ENCODE measurements around the gene KRT79. TPM values are rescaled to one million over a fixed set of nuclear protein-coding genes. Genes with fewer than 3 reads are reported as not detected.

The KRT79 gene
- total and polyA plus RNA-seq, 8 donors, result 0.15 TPM; not detected in 7

- no peak for DNase-seq
- Histone ChIP-seq H3K4me1 (peaks cover 0 to 10% (median 0%) of the 10 kb centered on the region in 4 donors), H3K36me3 (no peaks in the 10 kb centered on the region), H3K27me3 (peaks cover 0 to 23% (median 5%) of the 10 kb centered on the region in 3 donors), H3K4me3 (no peak overlapping the region), H3K9me3 (no peaks in the 10 kb centered on the region), H3K27ac (no peak overlapping the region)
- WGBS, 5 donors, result 80 to 93% (median 89%) methylated on average over 9 to 15 of the region's 15 CpGs
- TF ChIP-seq CTCF (IDR thresholded peaks at IDR 0.05), result no peak
- no peak for TF ChIP-seq EP300 (IDR thresholded peaks at IDR 0.05)
- TF ChIP-seq POLR2AphosphoS5 (IDR thresholded peaks at IDR 0.05), result no peak
- no peak for TF ChIP-seq POLR2A (IDR thresholded peaks at IDR 0.05)
- intact Hi-C loops (cut with DNase I; ENCODE audit: low total_unique reads), result no loop called here
Observed at GRCh38 chr12:52823761-52824450, 10.2 kb downstream of the KRT79 start.

- H3K4me1 ChIP-seq, result peaks cover 0 to 10% (median 0%) of the 10 kb centered on the region in 4 donors
- 72 to 78% (median 76%) methylated on average over 12 to 16 of the region's 16 CpGs for WGBS, 5 donors
- intact Hi-C loops (cut with DNase I; ENCODE audit: low total_unique reads), result no loop called here
- no peak for DNase-seq
- no peaks in the 10 kb centered on the region for H3K36me3 ChIP-seq
- TF ChIP-seq POLR2AphosphoS5 (IDR thresholded peaks at IDR 0.05) (no peak), CTCF (IDR thresholded peaks at IDR 0.05) (no peak), EP300 (IDR thresholded peaks at IDR 0.05) (no peak), POLR2A (IDR thresholded peaks at IDR 0.05) (no peak)
- H3K27ac ChIP-seq, result no peak overlapping the region
- peaks cover 0 to 31% (median 8%) of the 10 kb centered on the region in 3 donors for H3K27me3 ChIP-seq
- H3K9me3 ChIP-seq, result no peaks in the 10 kb centered on the region
- H3K4me3 ChIP-seq, result no peak overlapping the region
Observed at GRCh38 chr12:52822771-52823510, 11.2 kb downstream of the KRT79 start.

- no peaks in the 10 kb centered on the region for H3K36me3 ChIP-seq
- peaks cover 0 to 40% (median 8%) of the 10 kb centered on the region in 3 donors for H3K27me3 ChIP-seq
- no peak overlapping the region for H3K27ac ChIP-seq
- intact Hi-C loops (cut with DNase I; ENCODE audit: low total_unique reads), result no loop called here
- TF ChIP-seq POLR2A (IDR thresholded peaks at IDR 0.05), result no peak
- no peak for TF ChIP-seq POLR2AphosphoS5 (IDR thresholded peaks at IDR 0.05)
- no peak for TF ChIP-seq CTCF (IDR thresholded peaks at IDR 0.05)
- TF ChIP-seq EP300 (IDR thresholded peaks at IDR 0.05), result no peak
- DNase-seq, result no peak
- no peaks in the 10 kb centered on the region for H3K9me3 ChIP-seq
- WGBS, 5 donors, result 66 to 80% (median 77%) methylated on average over 6 to 10 of the region's 10 CpGs
- H3K4me3 ChIP-seq, result no peak overlapping the region
- H3K4me1 ChIP-seq, result peaks cover 0 to 10% (median 0%) of the 10 kb centered on the region in 4 donors
Observed at GRCh38 chr12:52821826-52822660, 12.1 kb downstream of the KRT79 start.

All from stomach (tissue), 9 donors.